ENCODE results near the gene FPGS.
"Not testable (repeated sequence)": the region's sequence is repeated elsewhere in the genome, so short reads cannot be mapped to it uniquely, and the experiment has no call there.

DNA sequence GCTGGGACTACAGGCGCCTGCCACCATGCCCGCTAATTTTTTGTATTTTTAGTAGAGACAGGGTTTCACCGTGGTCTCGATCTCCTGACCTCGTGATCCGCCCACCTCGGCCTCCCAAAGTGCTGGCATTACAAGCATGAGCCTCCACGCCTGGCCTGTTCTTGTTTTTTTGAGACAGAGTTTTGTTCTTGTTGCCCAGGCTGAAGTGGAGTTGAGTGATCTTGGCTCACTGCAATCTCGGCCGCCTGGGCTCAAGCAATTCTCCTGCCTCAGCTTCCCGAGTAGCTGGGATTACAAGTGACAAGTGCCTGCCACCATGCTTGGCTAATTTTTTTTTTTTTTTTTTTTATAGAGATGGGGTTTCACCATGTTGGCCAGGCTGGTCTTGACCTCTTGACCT lies 45.9 kb upstream of the FPGS start:
- TF ChIP-seq CTCF, POLR2A (IDR thresholded peaks at IDR 0.05): not testable (repeated sequence)

Measured in testis (tissue), 2 donors.